ENCODE measurements around the gene KAT14.
A peak's percentile ranks its signal among the peaks of the same experiment; 100 is the strongest.
"Not testable (repeated sequence)": the region's sequence is repeated elsewhere in the genome, so short reads cannot be mapped to it uniquely, and the experiment has no call there.

The KAT14 gene

GRCh38 chr20:18137412-18138265 lies at the start of gene KAT14, which contains the start of gene PET117:
TSS of gene KAT14 (plus strand) at chr20:18137863. CDS start at chr20:18142661, 4,798 bp downstream.
TSS of gene PET117 (plus strand) at chr20:18137863. CDS start at chr20:18137956, 93 bp downstream.
- peak; percentile 87 for DNase-seq

GRCh38 chr20:18088298-18088697 lies 49.4 kb upstream of the KAT14 start:
- not testable (repeated sequence) for DNase-seq

GRCh38 chr20:18088841-18089240 lies 48.8 kb upstream of the KAT14 start:
- not testable (repeated sequence) for DNase-seq

GRCh38 chr20:18090044-18090443 lies 47.6 kb upstream of the KAT14 start:
- no peak for DNase-seq

- DNase-seq: no peak
Measured at GRCh38 chr20:18090477-18090876, 47.2 kb upstream of the KAT14 start.

GRCh38 chr20:18091623-18092022 lies 46.0 kb upstream of the KAT14 start:
- DNase-seq: no peak

- no peak for DNase-seq
Measured at GRCh38 chr20:18092890-18093289, 44.8 kb upstream of the KAT14 start.

- no peak for DNase-seq
Measured at GRCh38 chr20:18093388-18093787, 44.3 kb upstream of the KAT14 start.

- no peak for DNase-seq
Measured at GRCh38 chr20:18094191-18094590, 43.5 kb upstream of the KAT14 start.

- not testable (repeated sequence) for DNase-seq
Measured at GRCh38 chr20:18100569-18100968, 37.1 kb upstream of the KAT14 start.

GRCh38 chr20:18101125-18101810 lies 36.4 kb upstream of the KAT14 start:
- no peak for DNase-seq

- no peak for DNase-seq
Measured at GRCh38 chr20:18103497-18103896, 34.2 kb upstream of the KAT14 start.

GRCh38 chr20:18108326-18108725 lies 29.3 kb upstream of the KAT14 start:
- DNase-seq: no peak

- DNase-seq: not testable (repeated sequence)
Measured at GRCh38 chr20:18128574-18128973, 9.1 kb upstream of the KAT14 start.

GRCh38 chr20:18132663-18133062 lies 5.0 kb upstream of the KAT14 start:
- no peak for DNase-seq

- no peak for DNase-seq
Measured at GRCh38 chr20:18133962-18134361, 3.7 kb upstream of the KAT14 start.

GRCh38 chr20:18138266-18138582 lies 561 bp downstream of the KAT14 start:
- DNase-seq: no peak

GRCh38 chr20:18138639-18139583 lies 1.2 kb downstream of the KAT14 start:
- no peak for DNase-seq

GRCh38 chr20:18139832-18140231 lies 2.2 kb downstream of the KAT14 start:
- no peak for DNase-seq

- no peak for DNase-seq
Measured at GRCh38 chr20:18144541-18145099, 7.0 kb downstream of the KAT14 start.

GRCh38 chr20:18154342-18154741 lies 16.7 kb downstream of the KAT14 start:
- no peak for DNase-seq

GRCh38 chr20:18156045-18156444 lies 18.4 kb downstream of the KAT14 start:
- DNase-seq: no peak

GRCh38 chr20:18164356-18164755 lies 26.7 kb downstream of the KAT14 start:
- DNase-seq: no peak

All from HCEC 1CT (cell line).